ENCODE measurements around the gene FARS2.

Gene FARS2

GRCh38 chr6:5517796-5518195 lies 256.5 kb downstream of the FARS2 start:
- H3K36me3 ChIP-seq (ENCODE audit: control insufficient read depth, low read depth, low read length) = no peaks in the 10 kb centered on the region
- no peak overlapping the region for H3K9ac ChIP-seq (ENCODE audit: low read length)
- no peaks in the 10 kb centered on the region for H3K9me3 ChIP-seq (ENCODE audit: control insufficient read depth, low read depth, low read length)
- no peak overlapping the region for H3K4me3 ChIP-seq (ENCODE audit: low read length)
- no peaks in the 10 kb centered on the region for H3K27me3 ChIP-seq (ENCODE audit: control insufficient read depth, insufficient read depth, low read length)
- no peak overlapping the region for H3K27ac ChIP-seq (ENCODE audit: low read length)
- no peaks in the 10 kb centered on the region for H3K4me1 ChIP-seq (ENCODE audit: control insufficient read depth, low read depth, low read length)

- no peaks in the 10 kb centered on the region for H3K36me3 ChIP-seq (ENCODE audit: control insufficient read depth, low read depth, low read length)
- no peaks in the 10 kb centered on the region for H3K9me3 ChIP-seq (ENCODE audit: control insufficient read depth, low read depth, low read length)
- H3K4me3 ChIP-seq (ENCODE audit: low read length) = no peak overlapping the region
- no peaks in the 10 kb centered on the region for H3K27me3 ChIP-seq (ENCODE audit: control insufficient read depth, insufficient read depth, low read length)
- H3K4me1 ChIP-seq (ENCODE audit: control insufficient read depth, low read depth, low read length) = no peaks in the 10 kb centered on the region
- no peak overlapping the region for H3K9ac ChIP-seq (ENCODE audit: low read length)
- no peak overlapping the region for H3K27ac ChIP-seq (ENCODE audit: low read length)
Measured at GRCh38 chr6:5518936-5519491, 257.7 kb downstream of the FARS2 start.

- no peaks in the 10 kb centered on the region for H3K36me3 ChIP-seq (ENCODE audit: control insufficient read depth, low read depth, low read length)
- no peaks in the 10 kb centered on the region for H3K9me3 ChIP-seq (ENCODE audit: control insufficient read depth, low read depth, low read length)
- H3K27ac ChIP-seq (ENCODE audit: low read length) = no peak overlapping the region
- H3K9ac ChIP-seq (ENCODE audit: low read length) = no peak overlapping the region
- H3K27me3 ChIP-seq (ENCODE audit: control insufficient read depth, insufficient read depth, low read length) = no peaks in the 10 kb centered on the region
- no peaks in the 10 kb centered on the region for H3K4me1 ChIP-seq (ENCODE audit: control insufficient read depth, low read depth, low read length)
- no peak overlapping the region for H3K4me3 ChIP-seq (ENCODE audit: low read length)
Measured at GRCh38 chr6:5520796-5521195, 259.5 kb downstream of the FARS2 start.

- no peaks in the 10 kb centered on the region for H3K27me3 ChIP-seq (ENCODE audit: control insufficient read depth, insufficient read depth, low read length)
- no peaks in the 10 kb centered on the region for H3K4me1 ChIP-seq (ENCODE audit: control insufficient read depth, low read depth, low read length)
- H3K4me3 ChIP-seq (ENCODE audit: low read length) = no peak overlapping the region
- H3K9me3 ChIP-seq (ENCODE audit: control insufficient read depth, low read depth, low read length) = no peaks in the 10 kb centered on the region
- no peak overlapping the region for H3K27ac ChIP-seq (ENCODE audit: low read length)
- H3K9ac ChIP-seq (ENCODE audit: low read length) = no peak overlapping the region
- no peaks in the 10 kb centered on the region for H3K36me3 ChIP-seq (ENCODE audit: control insufficient read depth, low read depth, low read length)
Measured at GRCh38 chr6:5521322-5521721, 260.0 kb downstream of the FARS2 start.

GRCh38 chr6:5522147-5522546 lies 260.8 kb downstream of the FARS2 start:
- no peak overlapping the region for H3K9ac ChIP-seq (ENCODE audit: low read length)
- H3K4me3 ChIP-seq (ENCODE audit: low read length) = no peak overlapping the region
- no peaks in the 10 kb centered on the region for H3K27me3 ChIP-seq (ENCODE audit: control insufficient read depth, insufficient read depth, low read length)
- no peak overlapping the region for H3K27ac ChIP-seq (ENCODE audit: low read length)
- H3K9me3 ChIP-seq (ENCODE audit: control insufficient read depth, low read depth, low read length) = no peaks in the 10 kb centered on the region
- H3K36me3 ChIP-seq (ENCODE audit: control insufficient read depth, low read depth, low read length) = no peaks in the 10 kb centered on the region
- H3K4me1 ChIP-seq (ENCODE audit: control insufficient read depth, low read depth, low read length) = no peaks in the 10 kb centered on the region

- Histone ChIP-seq H3K4me1 (ENCODE audit: control insufficient read depth, low read depth, low read length) (no peaks in the 10 kb centered on the region), H3K9me3 (ENCODE audit: control insufficient read depth, low read depth, low read length) (no peaks in the 10 kb centered on the region), H3K36me3 (ENCODE audit: control insufficient read depth, low read depth, low read length) (no peaks in the 10 kb centered on the region), H3K27me3 (ENCODE audit: control insufficient read depth, insufficient read depth, low read length) (no peaks in the 10 kb centered on the region), H3K9ac (ENCODE audit: low read length) (no peak overlapping the region), H3K4me3 (ENCODE audit: low read length) (no peak overlapping the region), H3K27ac (ENCODE audit: low read length) (no peak overlapping the region)
Measured at GRCh38 chr6:5524110-5524509, 262.8 kb downstream of the FARS2 start.

GRCh38 chr6:5525209-5525608 lies 263.9 kb downstream of the FARS2 start:
- no peaks in the 10 kb centered on the region for H3K36me3 ChIP-seq (ENCODE audit: control insufficient read depth, low read depth, low read length)
- no peak overlapping the region for H3K27ac ChIP-seq (ENCODE audit: low read length)
- H3K4me3 ChIP-seq (ENCODE audit: low read length) = no peak overlapping the region
- H3K4me1 ChIP-seq (ENCODE audit: control insufficient read depth, low read depth, low read length) = peaks cover 5% of the 10 kb centered on the region
- no peaks in the 10 kb centered on the region for H3K9me3 ChIP-seq (ENCODE audit: control insufficient read depth, low read depth, low read length)
- no peak overlapping the region for H3K9ac ChIP-seq (ENCODE audit: low read length)
- no peaks in the 10 kb centered on the region for H3K27me3 ChIP-seq (ENCODE audit: control insufficient read depth, insufficient read depth, low read length)

- no peak overlapping the region for H3K4me3 ChIP-seq (ENCODE audit: low read length)
- H3K4me1 ChIP-seq (ENCODE audit: control insufficient read depth, low read depth, low read length) = peaks cover 5% of the 10 kb centered on the region
- no peak overlapping the region for H3K27ac ChIP-seq (ENCODE audit: low read length)
- H3K27me3 ChIP-seq (ENCODE audit: control insufficient read depth, insufficient read depth, low read length) = no peaks in the 10 kb centered on the region
- H3K9ac ChIP-seq (ENCODE audit: low read length) = no peak overlapping the region
- no peaks in the 10 kb centered on the region for H3K36me3 ChIP-seq (ENCODE audit: control insufficient read depth, low read depth, low read length)
- no peaks in the 10 kb centered on the region for H3K9me3 ChIP-seq (ENCODE audit: control insufficient read depth, low read depth, low read length)
Measured at GRCh38 chr6:5529015-5529414, 267.7 kb downstream of the FARS2 start.

- H3K4me3 ChIP-seq (ENCODE audit: low read length) = no peak overlapping the region
- no peaks in the 10 kb centered on the region for H3K27me3 ChIP-seq (ENCODE audit: control insufficient read depth, insufficient read depth, low read length)
- H3K27ac ChIP-seq (ENCODE audit: low read length) = no peak overlapping the region
- no peaks in the 10 kb centered on the region for H3K9me3 ChIP-seq (ENCODE audit: control insufficient read depth, low read depth, low read length)
- no peak overlapping the region for H3K9ac ChIP-seq (ENCODE audit: low read length)
- no peaks in the 10 kb centered on the region for H3K36me3 ChIP-seq (ENCODE audit: control insufficient read depth, low read depth, low read length)
- H3K4me1 ChIP-seq (ENCODE audit: control insufficient read depth, low read depth, low read length) = peaks cover 5% of the 10 kb centered on the region
Measured at GRCh38 chr6:5529733-5530132, 268.4 kb downstream of the FARS2 start.

- no peak overlapping the region for H3K27ac ChIP-seq (ENCODE audit: low read length)
- no peaks in the 10 kb centered on the region for H3K9me3 ChIP-seq (ENCODE audit: control insufficient read depth, low read depth, low read length)
- no peaks in the 10 kb centered on the region for H3K27me3 ChIP-seq (ENCODE audit: control insufficient read depth, insufficient read depth, low read length)
- no peak overlapping the region for H3K4me3 ChIP-seq (ENCODE audit: low read length)
- no peak overlapping the region for H3K9ac ChIP-seq (ENCODE audit: low read length)
- peaks cover 5% of the 10 kb centered on the region for H3K4me1 ChIP-seq (ENCODE audit: control insufficient read depth, low read depth, low read length)
- H3K36me3 ChIP-seq (ENCODE audit: control insufficient read depth, low read depth, low read length) = no peaks in the 10 kb centered on the region
Measured at GRCh38 chr6:5531161-5531560, 269.8 kb downstream of the FARS2 start.

GRCh38 chr6:5531853-5532375 lies 270.6 kb downstream of the FARS2 start:
- Histone ChIP-seq H3K9me3 (ENCODE audit: control insufficient read depth, low read depth, low read length) (no peaks in the 10 kb centered on the region), H3K27ac (ENCODE audit: low read length) (no peak overlapping the region), H3K27me3 (ENCODE audit: control insufficient read depth, insufficient read depth, low read length) (no peaks in the 10 kb centered on the region), H3K9ac (ENCODE audit: low read length) (no peak overlapping the region), H3K4me3 (ENCODE audit: low read length) (no peak overlapping the region), H3K4me1 (ENCODE audit: control insufficient read depth, low read depth, low read length) (peaks cover 5% of the 10 kb centered on the region), H3K36me3 (ENCODE audit: control insufficient read depth, low read depth, low read length) (no peaks in the 10 kb centered on the region)

GRCh38 chr6:5532941-5533340 lies 271.6 kb downstream of the FARS2 start:
- Histone ChIP-seq H3K9ac (ENCODE audit: low read length) (no peak overlapping the region), H3K4me1 (ENCODE audit: control insufficient read depth, low read depth, low read length) (peaks cover 5% of the 10 kb centered on the region), H3K9me3 (ENCODE audit: control insufficient read depth, low read depth, low read length) (no peaks in the 10 kb centered on the region), H3K27me3 (ENCODE audit: control insufficient read depth, insufficient read depth, low read length) (no peaks in the 10 kb centered on the region), H3K4me3 (ENCODE audit: low read length) (no peak overlapping the region), H3K36me3 (ENCODE audit: control insufficient read depth, low read depth, low read length) (no peaks in the 10 kb centered on the region), H3K27ac (ENCODE audit: low read length) (no peak overlapping the region)
